Measurements from ENCODE around the gene ARPC4.

DNA sequence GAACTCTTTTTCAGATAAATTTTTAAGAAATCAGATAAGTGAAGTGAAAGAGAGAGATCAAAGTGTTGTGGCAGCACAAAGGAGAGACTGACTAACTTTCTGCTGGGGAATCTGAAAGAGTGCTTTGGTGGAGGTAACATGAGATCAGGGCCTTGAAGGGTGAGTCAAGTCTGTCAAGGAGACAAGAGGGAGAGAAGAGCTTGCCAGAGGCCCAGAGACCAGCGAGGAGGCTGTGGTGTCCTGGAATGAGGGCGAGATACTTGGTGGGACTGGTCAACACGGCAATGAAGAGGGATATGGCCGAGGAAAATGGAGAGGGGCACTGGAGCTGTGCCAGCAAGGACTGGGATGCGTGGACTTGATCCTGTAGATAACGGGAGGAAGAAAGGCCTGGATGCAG lies 5.2 kb upstream of the ARPC4 start:
- TF ChIP-seq, protein P1, sequence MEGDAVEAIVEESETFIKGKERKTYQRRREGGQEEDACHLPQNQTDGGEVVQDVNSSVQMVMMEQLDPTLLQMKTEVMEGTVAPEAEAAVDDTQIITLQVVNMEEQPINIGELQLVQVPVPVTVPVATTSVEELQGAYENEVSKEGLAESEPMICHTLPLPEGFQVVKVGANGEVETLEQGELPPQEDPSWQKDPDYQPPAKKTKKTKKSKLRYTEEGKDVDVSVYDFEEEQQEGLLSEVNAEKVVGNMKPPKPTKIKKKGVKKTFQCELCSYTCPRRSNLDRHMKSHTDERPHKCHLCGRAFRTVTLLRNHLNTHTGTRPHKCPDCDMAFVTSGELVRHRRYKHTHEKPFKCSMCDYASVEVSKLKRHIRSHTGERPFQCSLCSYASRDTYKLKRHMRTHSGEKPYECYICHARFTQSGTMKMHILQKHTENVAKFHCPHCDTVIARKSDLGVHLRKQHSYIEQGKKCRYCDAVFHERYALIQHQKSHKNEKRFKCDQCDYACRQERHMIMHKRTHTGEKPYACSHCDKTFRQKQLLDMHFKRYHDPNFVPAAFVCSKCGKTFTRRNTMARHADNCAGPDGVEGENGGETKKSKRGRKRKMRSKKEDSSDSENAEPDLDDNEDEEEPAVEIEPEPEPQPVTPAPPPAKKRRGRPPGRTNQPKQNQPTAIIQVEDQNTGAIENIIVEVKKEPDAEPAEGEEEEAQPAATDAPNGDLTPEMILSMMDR (IDR thresholded peaks at IDR 0.05): no peak
- TF ChIP-seq POLR2A (IDR thresholded peaks at IDR 0.05): no peak
